GM18519 (cell line): ENCODE data around the gene HSPA8.
A peak's percentile ranks its signal among the peaks of the same experiment; 100 is the strongest.
"Not testable (repeated sequence)": the region's sequence is repeated elsewhere in the genome, so short reads cannot be mapped to it uniquely, and the experiment has no call there.

Experiments
- ATAC-seq: cut with Tn5 transposase; IDR thresholded peaks from one replicate; pipeline ENCODE4 v1.9.1; 2021; ENCODE audit warnings: mild to moderate bottlenecking, moderate library complexity; ENCODE audit not compliant: unreplicated experiment, low FRiP score

Gene HSPA8

GRCh38 chr11:123061403-123062157 is at the start of gene HSPA8:
Gene HSPA8, minus strand, starts transcription at chr11:123062136. Its CDS starts 812 bp downstream, at chr11:123061324.
- no peak for ATAC-seq

- no peak for ATAC-seq
Observed at GRCh38 chr11:123111465-123111864, 49.5 kb upstream of the HSPA8 start.

- ATAC-seq, result no peak
Observed at GRCh38 chr11:123110397-123110796, 48.5 kb upstream of the HSPA8 start.

- ATAC-seq, result no peak
Observed at GRCh38 chr11:123107945-123108495, 46.1 kb upstream of the HSPA8 start.

- ATAC-seq, result no peak
Observed at GRCh38 chr11:123104697-123105096, 42.8 kb upstream of the HSPA8 start.

GRCh38 chr11:123103326-123103980 is 41.5 kb upstream of the HSPA8 start:
- no peak for ATAC-seq

GRCh38 chr11:123100379-123101085 is 38.6 kb upstream of the HSPA8 start:
- no peak for ATAC-seq

- no peak for ATAC-seq
Observed at GRCh38 chr11:123098990-123099389, 37.1 kb upstream of the HSPA8 start.

- no peak for ATAC-seq
Observed at GRCh38 chr11:123093739-123094138, 31.8 kb upstream of the HSPA8 start.

GRCh38 chr11:123091506-123091905 is 29.6 kb upstream of the HSPA8 start:
- ATAC-seq, result no peak

GRCh38 chr11:123090168-123090567 is 28.2 kb upstream of the HSPA8 start:
- ATAC-seq, result not testable (repeated sequence)

GRCh38 chr11:123088896-123089295 is 27.0 kb upstream of the HSPA8 start:
- ATAC-seq, result not testable (repeated sequence)

GRCh38 chr11:123087657-123088056 is 25.7 kb upstream of the HSPA8 start:
- peak; percentile 79 for ATAC-seq

- no peak for ATAC-seq
Observed at GRCh38 chr11:123086305-123086704, 24.4 kb upstream of the HSPA8 start.

GRCh38 chr11:123085497-123085896 is 23.6 kb upstream of the HSPA8 start:
- ATAC-seq, result no peak

- no peak for ATAC-seq
Observed at GRCh38 chr11:123084454-123084853, 22.5 kb upstream of the HSPA8 start.

- ATAC-seq, result no peak
Observed at GRCh38 chr11:123083623-123084029, 21.7 kb upstream of the HSPA8 start.

GRCh38 chr11:123082977-123083376 is 21.0 kb upstream of the HSPA8 start:
- no peak for ATAC-seq

- ATAC-seq, result no peak
Observed at GRCh38 chr11:123080015-123080414, 18.1 kb upstream of the HSPA8 start.

GRCh38 chr11:123076484-123076883 is 14.5 kb upstream of the HSPA8 start:
- no peak for ATAC-seq
